NCI-H1105 treated with DMSO at 0.1 percent for 48 hours (cell line): ENCODE results near the gene TARBP2.

Experiments used
- DNase-seq: peaks from one replicate; lab custom pipeline; 2025; lab: John Stamatoyannopoulos, UW

TARBP2 gene, protein sequence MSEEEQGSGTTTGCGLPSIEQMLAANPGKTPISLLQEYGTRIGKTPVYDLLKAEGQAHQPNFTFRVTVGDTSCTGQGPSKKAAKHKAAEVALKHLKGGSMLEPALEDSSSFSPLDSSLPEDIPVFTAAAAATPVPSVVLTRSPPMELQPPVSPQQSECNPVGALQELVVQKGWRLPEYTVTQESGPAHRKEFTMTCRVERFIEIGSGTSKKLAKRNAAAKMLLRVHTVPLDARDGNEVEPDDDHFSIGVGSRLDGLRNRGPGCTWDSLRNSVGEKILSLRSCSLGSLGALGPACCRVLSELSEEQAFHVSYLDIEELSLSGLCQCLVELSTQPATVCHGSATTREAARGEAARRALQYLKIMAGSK

DNA sequence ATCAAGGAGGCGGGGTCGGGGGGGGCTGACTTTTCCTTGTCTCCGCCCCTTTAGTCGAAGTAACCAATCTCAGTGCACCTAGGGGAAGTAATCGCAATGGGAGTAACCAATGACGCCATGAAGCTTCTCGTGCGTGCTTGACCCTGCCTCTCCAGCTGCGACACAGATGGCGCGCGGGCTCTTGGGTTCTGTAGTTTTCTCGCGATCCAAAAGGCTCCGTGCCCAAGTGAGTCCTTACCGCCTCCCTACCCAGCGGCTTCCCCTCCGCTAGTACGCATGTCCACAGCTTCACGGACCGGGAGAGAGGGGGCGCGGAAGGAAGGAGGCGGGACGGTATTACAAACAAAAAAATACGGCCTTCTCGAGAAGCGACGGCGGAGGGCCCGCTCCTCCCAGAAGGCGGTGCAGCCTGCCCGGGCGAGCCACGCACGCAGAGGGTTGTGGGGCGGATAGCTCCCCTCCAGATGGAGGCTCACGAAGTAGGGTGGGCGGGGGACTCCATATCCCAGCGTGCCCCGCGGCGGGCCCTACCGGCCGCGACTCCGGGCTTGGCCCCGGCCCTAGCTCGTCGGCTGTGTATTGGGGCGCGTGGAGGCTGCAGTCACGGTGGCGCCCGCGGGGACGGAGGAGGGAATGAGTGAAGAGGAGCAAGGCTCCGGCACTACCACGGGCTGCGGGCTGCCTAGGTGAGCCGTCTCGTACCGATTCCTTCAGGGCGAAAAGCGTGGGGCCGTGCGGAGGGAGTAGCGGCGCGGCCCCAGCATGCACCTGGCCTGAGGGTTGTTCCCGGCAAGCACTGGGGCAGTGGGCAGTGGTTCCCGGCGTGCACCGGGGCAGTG lies at the start of gene TARBP2:
TARBP2 (plus strand) TSS at position 508 of the 839 bp plus-strand sequence; CDS start at position 634, 126 bp downstream.
- peak; percentile 97 for DNase-seq

DNA sequence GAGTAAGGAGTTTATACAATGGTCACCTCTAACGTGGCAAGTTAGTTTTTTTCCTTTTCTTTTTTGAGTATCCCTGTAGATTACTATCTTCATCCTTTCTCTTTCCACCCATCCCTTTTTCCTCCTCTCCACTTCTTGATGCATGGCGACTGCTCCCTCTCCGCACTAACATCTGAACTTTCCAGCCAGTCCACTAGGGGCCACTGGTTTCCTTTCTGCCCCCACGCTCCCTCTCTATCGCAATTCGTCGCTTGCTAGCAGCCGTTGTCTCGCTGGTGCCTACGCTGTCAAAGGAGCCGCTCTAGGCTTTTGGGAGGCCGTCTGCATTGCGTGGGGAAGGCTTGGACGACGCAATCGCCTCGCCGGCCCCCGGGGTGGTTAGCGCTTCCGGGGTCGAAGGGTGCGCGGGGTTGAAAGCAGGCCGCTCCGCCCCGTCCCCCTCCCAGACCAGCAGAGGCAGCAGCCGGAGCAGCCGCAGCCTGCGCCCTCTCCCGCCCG lies 49.4 kb upstream of the TARBP2 start, which contains the start of gene PCBP2:
PCBP2 (plus strand) TSS at position 442 of the 498 bp plus-strand sequence. CDS start 2,699 bp downstream, outside the sequence.
- peak; percentile 94 for DNase-seq

DNA sequence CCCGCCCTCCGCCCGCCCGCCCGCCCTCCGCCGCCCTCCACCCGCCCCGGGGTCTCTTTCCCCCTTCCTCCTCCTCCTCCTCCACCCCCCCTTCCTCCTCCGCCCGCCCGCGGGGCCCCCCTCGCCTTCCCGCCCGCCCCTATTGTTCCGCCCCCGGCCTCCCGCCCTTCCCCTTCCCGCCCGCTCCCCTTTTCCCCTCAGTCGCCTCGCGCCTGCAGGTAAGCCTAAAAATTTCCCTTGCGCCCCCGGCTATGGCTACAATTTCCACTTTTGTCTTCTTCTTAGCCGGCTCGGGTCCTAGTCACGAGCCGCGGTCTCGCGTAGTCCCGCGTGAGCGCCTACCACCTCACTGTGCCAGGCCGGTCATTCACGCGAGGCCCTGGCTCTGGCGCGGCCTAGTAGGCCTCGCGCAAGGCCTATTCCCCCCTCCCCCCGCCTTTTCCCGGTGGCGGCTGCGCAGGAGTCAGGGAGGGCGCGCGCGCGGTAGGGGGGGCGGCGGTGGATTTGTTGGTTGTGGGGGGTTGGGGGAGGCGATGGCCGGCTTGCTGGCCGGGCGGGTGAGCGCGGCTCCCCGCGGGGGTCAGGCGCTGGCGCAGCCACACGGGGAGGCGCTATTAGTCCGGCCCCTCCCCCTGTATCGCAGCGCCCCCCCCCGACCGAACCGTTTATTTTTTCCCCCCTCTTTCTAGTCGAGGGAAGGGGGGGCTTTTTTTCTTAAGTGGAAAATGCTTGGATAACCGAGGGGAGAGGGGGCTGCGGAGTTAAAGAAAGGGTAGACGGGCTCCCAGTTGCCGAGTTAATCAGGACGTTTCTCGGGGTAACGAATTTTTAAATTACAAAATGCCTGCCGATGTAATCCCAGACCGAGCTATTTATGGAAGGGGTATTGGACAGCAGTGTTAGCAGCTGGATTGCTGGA lies 48.7 kb upstream of the TARBP2 start:
- peak; percentile 26 for DNase-seq

DNA sequence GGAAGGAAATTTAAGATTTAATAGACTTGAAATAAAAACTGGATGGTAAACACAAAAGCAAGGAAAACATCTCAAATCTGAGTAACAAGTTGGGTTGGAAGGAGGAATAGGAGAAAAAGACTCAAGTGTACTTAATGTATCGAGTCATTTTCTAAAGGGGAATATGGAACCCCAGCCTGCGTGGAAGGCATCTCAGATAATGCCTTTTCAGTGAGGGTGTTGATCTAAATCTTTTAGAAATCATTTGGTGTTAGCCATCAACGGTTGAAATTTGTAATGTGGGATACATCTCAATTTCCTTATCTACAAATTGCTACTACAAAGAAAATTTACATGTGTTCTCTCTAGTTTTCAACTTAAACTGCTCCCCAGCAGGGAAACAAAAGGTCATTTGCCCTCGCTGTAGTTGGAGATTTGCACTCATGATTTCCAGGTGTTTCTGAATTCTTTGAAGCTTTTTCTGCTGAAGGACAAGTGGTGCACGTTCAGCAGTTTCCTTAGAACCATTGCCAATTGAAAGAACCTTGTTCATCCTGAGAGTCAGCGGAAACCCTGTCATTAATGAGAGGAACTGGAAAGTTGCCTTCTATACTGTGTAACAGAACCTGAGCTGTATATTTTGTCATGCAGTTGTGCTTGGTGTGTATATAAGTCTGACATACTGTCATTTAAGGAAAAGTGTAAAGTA lies 47.0 kb upstream of the TARBP2 start:
- DNase-seq, result no peak

DNA sequence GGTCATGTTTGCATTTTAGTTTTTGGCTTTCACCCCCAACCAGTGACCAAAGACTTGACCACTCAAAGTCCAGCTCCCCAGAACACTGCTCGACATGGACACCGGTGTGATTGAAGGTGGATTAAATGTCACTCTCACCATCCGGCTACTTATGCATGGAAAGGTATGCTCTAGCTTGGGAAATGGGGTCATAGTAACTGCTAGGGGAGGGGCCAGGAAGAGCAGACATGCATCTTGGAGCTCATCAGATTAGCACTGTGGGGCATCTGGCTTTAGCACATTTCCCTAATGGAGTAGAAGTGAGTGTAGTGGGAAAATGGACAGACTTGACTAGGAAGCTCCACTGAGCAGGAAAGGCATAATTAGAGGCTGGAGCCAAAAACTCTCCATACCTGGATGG lies 46.4 kb upstream of the TARBP2 start:
- DNase-seq, result no peak

DNA sequence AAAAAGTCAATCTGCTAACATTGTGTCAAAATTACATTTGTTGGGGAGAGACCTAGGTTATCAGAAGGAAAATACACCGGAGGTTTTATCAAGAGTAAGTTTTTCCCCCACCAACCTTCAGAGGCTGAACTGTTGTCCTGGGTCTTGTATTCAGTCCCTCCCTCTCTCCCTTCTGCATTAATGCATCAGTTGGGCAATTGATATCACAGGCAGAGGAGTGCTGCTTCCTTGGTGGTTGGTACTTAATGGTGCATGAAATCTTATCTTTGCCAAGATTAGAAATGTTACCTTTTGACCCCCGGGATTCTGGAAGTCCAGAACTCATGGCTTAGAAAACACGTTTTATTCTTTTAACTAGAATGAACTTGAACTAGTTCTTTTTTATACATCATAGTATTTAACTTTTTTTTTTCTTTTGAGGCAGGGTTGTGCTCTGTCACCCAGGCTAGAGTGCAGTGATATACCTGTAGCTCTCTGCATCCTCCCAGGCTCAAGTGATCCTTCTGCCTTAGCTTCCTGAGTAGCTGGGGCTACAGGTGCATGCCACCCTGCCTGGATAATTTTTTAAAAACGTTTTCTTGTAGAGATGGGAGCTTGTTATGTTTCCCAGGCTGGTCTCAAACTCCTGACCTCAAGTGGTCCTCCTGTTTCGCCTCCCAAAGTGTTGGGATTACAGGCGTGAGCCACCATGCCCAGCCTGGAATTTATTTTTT lies 44.3 kb upstream of the TARBP2 start:
- no peak for DNase-seq

DNA sequence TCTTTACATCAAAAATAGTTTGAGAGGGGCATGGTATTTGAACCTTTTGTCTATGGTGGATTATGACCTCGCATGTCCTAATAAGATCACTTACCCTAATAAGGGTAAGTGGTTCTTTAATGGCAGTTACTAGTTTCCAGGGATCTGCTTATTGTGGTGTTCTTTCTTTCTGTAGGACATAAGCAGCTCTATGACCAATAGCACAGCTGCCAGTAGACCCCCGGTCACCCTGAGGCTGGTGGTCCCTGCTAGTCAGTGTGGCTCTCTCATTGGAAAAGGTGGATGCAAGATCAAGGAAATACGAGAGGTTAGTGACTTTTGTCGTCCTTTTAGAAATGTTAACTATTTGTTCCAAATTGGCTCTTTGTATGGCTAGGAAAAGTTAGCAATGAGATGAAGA lies 42.0 kb upstream of the TARBP2 start:
- DNase-seq, result no peak

DNA sequence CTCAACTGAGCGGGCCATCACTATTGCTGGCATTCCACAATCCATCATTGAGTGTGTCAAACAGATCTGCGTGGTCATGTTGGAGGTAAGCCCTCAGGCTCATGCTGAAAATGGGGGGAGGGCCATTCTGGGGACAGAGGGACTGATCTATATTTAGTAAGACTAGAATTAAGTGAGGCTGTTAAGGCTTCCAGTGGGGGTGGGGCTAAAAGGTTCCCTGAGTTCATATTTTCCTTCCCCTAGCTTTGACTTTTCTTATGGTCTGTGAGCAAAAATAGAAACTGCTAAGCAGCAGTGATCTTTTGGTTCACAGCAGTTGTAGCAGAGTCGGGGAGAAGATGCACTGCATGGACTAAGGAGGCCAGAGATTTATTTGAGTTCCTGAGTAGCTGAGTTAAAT lies 40.0 kb upstream of the TARBP2 start:
- DNase-seq, result no peak

DNA sequence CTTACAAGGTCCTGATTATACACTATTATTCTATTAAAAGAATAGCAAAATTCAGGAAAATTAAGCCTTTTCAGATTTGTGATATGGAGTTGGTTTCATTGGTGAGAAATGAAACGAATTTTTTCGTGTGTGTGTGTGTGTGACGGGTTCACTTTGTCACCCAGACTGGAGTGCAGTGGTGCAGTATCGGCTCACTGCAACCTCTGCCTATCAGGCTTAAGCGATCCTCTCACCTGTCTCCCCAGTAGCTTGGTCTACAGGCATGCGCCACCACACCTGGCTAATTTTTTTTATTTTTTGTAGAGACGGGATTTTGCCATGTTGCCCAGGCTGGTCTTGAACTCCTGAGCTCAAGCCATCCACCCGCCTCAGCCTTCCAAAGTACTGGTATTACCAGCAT lies 39.5 kb upstream of the TARBP2 start:
- no peak for DNase-seq

DNA sequence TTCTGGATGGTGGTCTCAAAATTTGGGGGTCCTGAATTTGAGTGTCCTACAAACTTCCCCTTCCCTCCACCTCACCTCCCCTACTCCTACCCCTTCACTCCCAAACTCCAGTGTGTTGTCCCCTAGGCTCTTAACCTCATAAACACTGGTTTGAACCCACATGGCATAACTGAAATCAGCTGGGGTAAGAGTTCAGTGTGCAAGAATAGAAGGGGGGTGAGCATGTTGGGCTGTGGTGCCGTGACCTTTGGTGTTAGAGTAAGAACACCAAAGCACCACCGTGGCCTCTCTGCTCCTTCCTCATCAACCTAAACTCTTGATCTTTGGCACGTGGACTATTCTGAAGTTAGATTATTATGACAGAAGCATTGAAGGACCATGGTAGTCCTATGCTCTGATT lies 38.1 kb upstream of the TARBP2 start:
- no peak for DNase-seq

DNA sequence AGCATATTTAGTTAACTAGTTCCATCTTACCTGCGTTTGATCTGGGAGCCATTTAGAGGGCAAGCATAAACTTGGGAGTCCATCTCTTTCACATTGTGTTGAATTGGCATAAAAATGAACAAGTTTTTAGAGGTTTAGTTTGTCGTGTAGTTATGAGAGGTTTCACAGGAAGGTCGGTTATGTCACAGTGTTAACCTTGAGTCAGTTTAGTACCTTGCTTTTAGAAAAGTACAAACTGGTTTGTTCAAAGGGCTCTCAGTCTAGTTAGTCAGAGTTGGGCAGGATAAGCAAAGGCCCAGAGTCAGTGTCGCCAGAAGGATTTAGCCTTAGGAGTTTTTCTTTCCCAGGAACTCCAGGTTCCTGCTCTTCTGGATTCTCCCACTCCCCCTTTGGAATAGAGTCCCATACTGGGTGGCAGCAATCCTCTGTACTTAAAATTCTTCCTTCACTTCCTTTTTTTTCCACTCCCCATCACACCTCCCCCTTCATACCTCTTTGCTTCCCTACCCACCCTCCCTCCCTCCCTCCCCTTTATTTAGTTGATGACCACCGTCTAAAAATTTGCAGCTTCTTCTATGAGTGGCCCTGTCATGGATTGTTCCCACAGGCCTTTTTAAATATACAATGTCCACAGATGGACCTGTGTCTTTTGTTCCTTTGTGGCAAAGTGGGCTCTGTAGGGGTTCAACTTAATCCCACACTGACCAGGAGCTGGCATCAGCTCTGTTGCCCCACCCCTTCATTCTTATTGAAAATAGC lies 37.1 kb upstream of the TARBP2 start:
- no peak for DNase-seq

DNA sequence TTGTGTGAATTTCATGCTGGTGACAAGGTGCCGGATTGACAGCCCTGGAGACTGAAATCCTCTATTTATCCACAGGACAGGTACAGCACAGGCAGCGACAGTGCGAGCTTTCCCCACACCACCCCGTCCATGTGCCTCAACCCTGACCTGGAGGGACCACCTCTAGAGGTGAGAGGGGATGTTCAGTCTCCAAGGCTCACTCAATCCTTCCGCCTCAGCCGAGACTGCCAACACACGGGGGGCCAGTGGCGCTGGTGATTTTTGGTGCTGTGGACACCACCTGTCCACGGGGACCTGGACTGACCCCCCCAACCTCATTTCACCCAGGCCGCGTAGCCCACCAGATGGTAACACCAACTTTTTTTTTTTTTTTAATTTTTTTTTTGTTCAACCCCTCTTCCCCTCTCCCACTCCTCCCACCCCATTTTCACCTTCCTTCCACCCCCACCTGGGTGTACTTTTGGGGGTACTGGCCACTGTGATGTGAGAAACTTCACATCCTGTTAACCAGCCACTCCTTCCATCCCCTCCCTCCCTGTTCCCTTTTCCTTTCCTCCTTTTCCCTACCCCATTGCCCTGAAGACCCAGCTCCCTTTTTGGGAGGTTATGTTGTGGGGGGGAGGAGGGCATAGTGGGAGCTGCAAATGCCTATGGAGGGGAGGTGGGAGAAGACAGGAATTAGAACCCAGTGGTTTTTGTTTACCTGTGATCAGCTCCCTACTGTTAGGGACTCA lies 36.2 kb upstream of the TARBP2 start:
- no peak for DNase-seq

DNA sequence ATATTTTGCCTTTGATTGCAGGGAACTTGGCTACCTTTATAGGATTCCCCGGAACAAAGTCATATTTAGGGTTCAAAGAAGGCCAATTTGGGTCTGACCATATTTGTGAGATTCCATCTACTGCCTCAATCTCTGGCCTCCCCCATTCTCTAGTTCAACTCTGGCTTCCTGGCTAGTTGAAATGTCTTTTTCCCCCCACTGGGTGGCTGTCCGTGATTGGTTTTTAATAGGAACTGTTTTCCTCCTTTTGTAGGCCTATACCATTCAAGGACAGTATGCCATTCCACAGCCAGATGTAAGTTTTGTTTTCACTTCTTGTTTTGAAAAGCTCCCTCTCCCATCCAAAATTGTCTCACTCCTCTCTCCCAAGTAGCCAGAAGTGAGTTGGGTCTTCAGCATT lies 35.4 kb upstream of the TARBP2 start:
- no peak for DNase-seq

DNA sequence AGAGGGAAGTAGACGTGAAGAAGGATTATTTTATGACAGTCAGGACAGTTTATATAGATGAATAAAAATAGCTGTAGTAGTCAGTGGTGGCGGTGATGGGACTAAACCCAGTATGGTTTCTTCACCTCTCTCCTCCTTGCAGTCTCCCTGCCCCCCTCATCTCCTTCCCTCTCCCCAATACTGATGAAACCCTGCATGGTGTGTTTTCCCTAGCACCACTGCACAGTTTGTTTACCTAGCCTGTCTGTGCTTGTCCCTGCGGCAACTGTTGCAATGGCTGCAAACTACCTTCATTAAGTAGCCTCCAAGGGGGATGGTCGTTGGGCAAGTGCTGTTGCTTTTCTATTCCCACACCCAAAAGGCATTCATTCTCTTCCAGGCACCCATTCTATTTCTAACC lies 34.4 kb upstream of the TARBP2 start:
- no peak for DNase-seq

DNA sequence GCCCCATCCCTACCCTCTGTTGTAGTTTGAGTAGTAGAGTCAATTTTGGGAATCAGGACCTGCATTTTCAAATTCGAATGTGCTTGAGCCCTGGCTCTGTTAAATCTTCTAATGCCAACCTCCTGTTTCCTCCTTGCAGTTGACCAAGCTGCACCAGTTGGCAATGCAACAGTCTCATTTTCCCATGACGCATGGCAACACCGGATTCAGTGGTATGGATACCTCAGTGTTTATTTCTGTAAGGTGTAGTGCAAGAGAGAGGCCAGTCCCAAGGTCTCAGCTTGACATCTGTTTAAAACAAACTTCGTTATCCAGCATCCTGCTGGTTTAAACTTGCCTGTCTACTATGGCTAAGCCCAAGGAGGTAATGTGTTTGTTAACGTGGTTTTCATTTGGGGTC lies 34.0 kb upstream of the TARBP2 start:
- DNase-seq, result no peak

DNA sequence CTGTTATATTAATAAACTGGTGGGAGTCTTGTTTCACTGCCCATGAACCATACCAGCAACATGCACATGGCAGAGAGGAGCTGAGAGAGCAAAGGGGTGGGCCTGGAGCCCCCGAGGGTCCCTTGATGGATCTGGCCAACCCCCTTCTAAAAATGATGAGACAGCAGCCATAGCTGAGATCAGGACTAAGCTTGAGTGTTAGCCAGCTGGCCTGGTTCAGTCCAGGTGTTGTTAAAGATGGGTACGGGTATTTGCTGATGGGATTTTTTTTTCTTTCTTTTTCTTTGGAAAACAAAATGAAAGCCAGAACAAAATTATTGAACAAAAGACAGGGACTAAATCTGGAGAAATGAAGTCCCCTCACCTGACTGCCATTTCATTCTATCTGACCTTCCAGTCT lies 33.2 kb upstream of the TARBP2 start:
- no peak for DNase-seq

DNA sequence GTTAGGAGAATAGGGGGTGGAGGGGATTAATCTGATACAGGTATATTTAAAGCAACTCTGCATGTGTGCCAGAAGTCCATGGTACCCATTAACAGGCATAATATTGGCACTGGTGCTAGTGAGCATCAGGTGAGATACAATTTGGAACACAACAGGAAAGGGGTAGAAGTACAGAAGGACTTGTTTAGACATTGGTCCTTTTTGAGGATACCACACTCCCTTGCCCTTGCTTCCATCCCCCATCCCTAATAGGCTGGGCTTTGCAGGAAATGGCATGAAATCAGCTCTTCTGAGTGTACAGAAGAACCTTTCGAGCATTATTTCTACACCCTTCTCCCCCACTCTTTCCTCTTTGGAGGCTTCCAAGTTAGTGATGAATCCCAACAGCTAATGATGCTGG lies 32.8 kb upstream of the TARBP2 start:
- no peak for DNase-seq

DNA sequence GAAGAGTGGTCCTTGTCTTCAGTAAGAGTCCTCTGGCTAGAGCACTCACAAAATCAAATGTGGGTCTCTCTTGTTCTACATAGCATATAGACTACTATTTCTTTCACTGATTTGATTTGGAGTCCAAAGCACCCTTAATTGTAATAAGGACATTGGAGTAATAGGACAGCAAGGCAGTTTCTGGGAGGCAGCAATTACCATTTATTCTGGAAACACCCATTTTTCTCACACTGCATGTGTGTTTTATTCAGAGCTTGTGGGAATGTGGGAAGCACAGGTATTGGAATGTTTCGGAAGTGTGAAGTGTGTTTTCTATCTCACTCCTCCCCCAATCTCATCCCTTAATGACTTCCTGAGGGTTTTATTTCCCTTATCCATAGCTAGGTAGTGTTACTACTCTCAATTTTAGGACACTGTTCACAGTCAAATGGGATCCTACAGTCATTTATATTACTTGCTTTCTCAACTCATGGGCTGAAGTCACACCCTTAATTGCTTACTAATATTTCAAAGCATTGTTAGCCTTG lies 29.0 kb upstream of the TARBP2 start:
- no peak for DNase-seq

DNA sequence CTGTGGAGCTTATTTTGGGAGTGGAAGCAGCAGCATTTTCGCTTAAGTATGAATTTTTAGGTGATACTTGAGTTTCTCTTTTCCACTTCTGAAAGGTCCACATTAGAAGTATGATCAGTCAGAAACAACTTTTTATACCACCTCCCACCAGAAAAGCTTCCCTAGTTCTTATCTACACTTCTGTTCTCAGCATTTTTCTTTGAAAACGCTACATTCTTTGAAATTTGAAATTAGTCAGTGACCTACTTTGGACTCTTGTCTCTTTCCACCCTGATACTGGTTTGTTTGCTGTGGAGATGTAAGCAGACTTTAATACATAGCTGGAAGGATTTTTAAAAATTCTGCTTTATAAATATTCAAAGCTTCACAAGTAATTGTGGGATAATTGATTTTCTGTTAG lies 27.0 kb upstream of the TARBP2 start:
- DNase-seq, result no peak
